ENCODE results near the gene MBNL1. TPM values are rescaled to one million over a fixed set of nuclear protein-coding genes. Genes with fewer than 3 reads are reported as not detected.

MBNL1 gene
- total RNA-seq, 1 experiment from 2014 or later = 200 TPM

GRCh38 chr3:152360302-152360701 lies 91.6 kb downstream of the MBNL1 start (continued):
- no peak for TF ChIP-seq REST (IDR thresholded peaks at IDR 0.05; ENCODE audit: low read depth)
- TF ChIP-seq EZH2phosphoT487 (IDR thresholded peaks at IDR 0.05; ENCODE audit: borderline replicate concordance) = no peak
- no peak for TF ChIP-seq EZH2 (IDR thresholded peaks at IDR 0.05)
- TF ChIP-seq MAX (IDR thresholded peaks at IDR 0.05) = no peak

- no peak overlapping the region for H2AFZ ChIP-seq (ENCODE audit: low read depth, low read length, poor library complexity, severe bottlenecking)
- H3K4me3 ChIP-seq (replicated peaks in 1 of 2; ENCODE audit: low read depth in 1 of 2, low read length in 2 of 2) = no peak overlapping the region
- BruUV-seq (replicated peaks) = no TSS peak
- peaks cover 27 to 41% of the 10 kb centered on the region in 2 experiments for H3K4me1 ChIP-seq (ENCODE audit: control insufficient read depth in 1 of 2, insufficient read depth in 2 of 2, low read length in 2 of 2)
- RAD21 ChIA-PET (ENCODE audit: low non-redundant PET in 1 of 2, low total read pairs in 2 of 2, uncharacterized antibody in 2 of 2, unreplicated experiment in 2 of 2) = no interaction called here
- peaks cover 98% of the 10 kb centered on the region for H3K79me2 ChIP-seq (ENCODE audit: insufficient read depth, low read length)
- ATAC-seq (no peak), DNase-seq (ENCODE audit: low read depth, low spot score) (no peak)
- peaks cover 9% of the 10 kb centered on the region; the same call in 1 of the 2 replicates for H4K20me1 ChIP-seq (ENCODE audit: insufficient read depth)
- no peak overlapping the region for H3K27ac ChIP-seq (ENCODE audit: low read depth, low read length)
- H3K9me2 ChIP-seq (ENCODE audit: insufficient read depth) = no peaks in the 10 kb centered on the region
- H3K4me2 ChIP-seq (ENCODE audit: low read length) = no peak overlapping the region
- POLR2A ChIA-PET = no interaction called here
- H3K36me3 ChIP-seq (ENCODE audit: control insufficient read depth in 1 of 2, insufficient read depth in 2 of 2, low read length in 2 of 2) = no peaks in the 10 kb centered on the region
- intact Hi-C loops (cut with micrococcal nuclease) = no loop called here
- H3K27me3 ChIP-seq (ENCODE audit: insufficient read depth, low read length) = no peaks in the 10 kb centered on the region
- CTCF ChIA-PET = no interaction called here
- no peaks in the 10 kb centered on the region for H3K9me3 ChIP-seq (ENCODE audit: control insufficient read depth in 1 of 2, insufficient read depth in 1 of 2, low read depth in 1 of 2, low read length in 2 of 2)
- H3K9ac ChIP-seq (ENCODE audit: low read length) = no peak overlapping the region
- TF ChIP-seq ELF1 (IDR thresholded peaks at IDR 0.05; ENCODE audit: borderline replicate concordance, low read depth) (no peak), SRF (IDR thresholded peaks at IDR 0.05; ENCODE audit: low read depth) (no peak), CEBPB (IDR thresholded peaks at IDR 0.05; ENCODE audit: low read depth) (no peak), ZBTB33 (IDR thresholded peaks at IDR 0.05; ENCODE audit: extremely low read depth, insufficient replicate concordance, low read length) (no peak), EGR1 (IDR thresholded peaks at IDR 0.05; ENCODE audit: low read depth) (no peak), JUND (IDR thresholded peaks at IDR 0.05) (no peak), YY1 (IDR thresholded peaks at IDR 0.05; ENCODE audit: extremely low read depth, insufficient replicate concordance, low read depth, low read length) (no peak), RAD21 (IDR thresholded peaks at IDR 0.05; ENCODE audit: low read depth) (no peak), FOSL1 (IDR thresholded peaks at IDR 0.05; ENCODE audit: low read depth) (no peak), CTCF (IDR thresholded peaks at IDR 0.05 in 2 of 3, conservative IDR thresholded peaks at IDR 0.05 in 1 of 3; ENCODE audit: borderline replicate concordance in 1 of 3, insufficient read depth in 1 of 3, low read depth in 2 of 3, low read length in 2 of 3) (no peak), TCF7L2 (IDR thresholded peaks at IDR 0.05; ENCODE audit: borderline replicate concordance, extremely low read depth, insufficient read depth, insufficient read length) (no peak), SP1 (IDR thresholded peaks at IDR 0.05; ENCODE audit: low read depth) (no peak), SIN3A (IDR thresholded peaks at IDR 0.05; ENCODE audit: low read depth) (no peak), ZFX (IDR thresholded peaks at IDR 0.05) (no peak)
These were observed 92.2 kb downstream of the MBNL1 start for GRCh38 chr3:152360966-152361365.
